VCaP (cell line): Measurements from ENCODE around the gene ZNF335.

Source experiments
- H3K27ac ChIP-seq: fragments of 450-650 bp; 2 replicates; pipeline ENCODE4 v1.5.1; 2017
- TF ChIP-seq, protein P1 (sequence below): fragments of 450-650 bp; conservative IDR thresholded peaks from 2 replicates; pipeline ENCODE4 v1.5.1; 2017; ENCODE audit warnings: mild to moderate bottlenecking, moderate library complexity

Gene ZNF335

DNA sequence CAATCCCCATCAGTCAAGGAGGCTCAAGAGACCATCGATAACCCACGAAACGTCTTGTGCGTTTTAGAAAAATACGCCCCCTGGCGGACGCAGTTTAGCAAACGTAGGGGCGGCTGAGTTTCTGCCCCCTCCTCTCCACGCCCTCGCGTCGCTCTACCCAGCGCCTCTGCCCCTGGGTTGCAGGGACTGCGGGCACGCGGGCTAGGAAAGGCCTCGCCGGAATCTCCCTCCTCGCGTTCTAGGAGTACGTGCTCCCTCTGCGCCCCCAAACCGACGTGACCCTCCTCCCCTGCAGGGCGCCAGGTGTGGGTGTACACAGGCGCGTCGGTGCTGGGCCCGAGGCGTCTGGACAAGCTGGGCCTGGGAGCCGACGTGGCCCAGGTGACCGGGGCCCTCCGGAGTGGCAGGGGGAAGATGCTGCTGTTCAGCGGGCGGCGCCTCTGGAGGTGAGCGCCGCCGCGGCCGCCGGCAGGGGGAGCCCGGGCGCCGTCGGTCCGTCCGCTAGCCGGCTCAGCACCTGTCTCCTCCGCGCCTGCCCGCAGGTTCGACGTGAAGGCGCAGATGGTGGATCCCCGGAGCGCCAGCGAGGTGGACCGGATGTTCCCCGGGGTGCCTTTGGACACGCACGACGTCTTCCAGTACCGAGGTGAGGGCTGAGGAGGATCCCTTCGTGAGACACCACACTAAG is 42.0 kb upstream of the ZNF335 start:
- TF ChIP-seq, protein P1, sequence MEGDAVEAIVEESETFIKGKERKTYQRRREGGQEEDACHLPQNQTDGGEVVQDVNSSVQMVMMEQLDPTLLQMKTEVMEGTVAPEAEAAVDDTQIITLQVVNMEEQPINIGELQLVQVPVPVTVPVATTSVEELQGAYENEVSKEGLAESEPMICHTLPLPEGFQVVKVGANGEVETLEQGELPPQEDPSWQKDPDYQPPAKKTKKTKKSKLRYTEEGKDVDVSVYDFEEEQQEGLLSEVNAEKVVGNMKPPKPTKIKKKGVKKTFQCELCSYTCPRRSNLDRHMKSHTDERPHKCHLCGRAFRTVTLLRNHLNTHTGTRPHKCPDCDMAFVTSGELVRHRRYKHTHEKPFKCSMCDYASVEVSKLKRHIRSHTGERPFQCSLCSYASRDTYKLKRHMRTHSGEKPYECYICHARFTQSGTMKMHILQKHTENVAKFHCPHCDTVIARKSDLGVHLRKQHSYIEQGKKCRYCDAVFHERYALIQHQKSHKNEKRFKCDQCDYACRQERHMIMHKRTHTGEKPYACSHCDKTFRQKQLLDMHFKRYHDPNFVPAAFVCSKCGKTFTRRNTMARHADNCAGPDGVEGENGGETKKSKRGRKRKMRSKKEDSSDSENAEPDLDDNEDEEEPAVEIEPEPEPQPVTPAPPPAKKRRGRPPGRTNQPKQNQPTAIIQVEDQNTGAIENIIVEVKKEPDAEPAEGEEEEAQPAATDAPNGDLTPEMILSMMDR, result peak; percentile 96
- H3K27ac ChIP-seq, result no peak overlapping the region

DNA sequence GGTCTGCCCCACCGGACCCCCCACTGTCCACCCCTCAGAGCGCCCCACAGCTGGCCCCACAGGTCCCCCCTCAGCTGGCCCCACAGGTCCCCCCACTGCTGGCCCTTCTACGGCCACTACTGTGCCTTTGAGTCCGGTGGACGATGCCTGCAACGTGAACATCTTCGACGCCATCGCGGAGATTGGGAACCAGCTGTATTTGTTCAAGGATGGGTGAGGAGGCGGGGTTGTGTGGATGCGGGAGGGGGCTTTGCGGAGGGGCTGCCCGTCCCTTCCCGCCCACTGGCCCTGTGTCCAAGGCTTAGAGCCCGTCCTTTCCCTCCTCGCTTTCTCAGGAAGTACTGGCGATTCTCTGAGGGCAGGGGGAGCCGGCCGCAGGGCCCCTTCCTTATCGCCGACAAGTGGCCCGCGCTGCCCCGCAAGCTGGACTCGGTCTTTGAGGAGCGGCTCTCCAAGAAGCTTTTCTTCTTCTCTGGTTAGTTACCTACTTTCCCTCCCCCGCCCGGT is 41.4 kb upstream of the ZNF335 start:
- no peak overlapping the region for H3K27ac ChIP-seq
- TF ChIP-seq, protein P1, result no peak

DNA sequence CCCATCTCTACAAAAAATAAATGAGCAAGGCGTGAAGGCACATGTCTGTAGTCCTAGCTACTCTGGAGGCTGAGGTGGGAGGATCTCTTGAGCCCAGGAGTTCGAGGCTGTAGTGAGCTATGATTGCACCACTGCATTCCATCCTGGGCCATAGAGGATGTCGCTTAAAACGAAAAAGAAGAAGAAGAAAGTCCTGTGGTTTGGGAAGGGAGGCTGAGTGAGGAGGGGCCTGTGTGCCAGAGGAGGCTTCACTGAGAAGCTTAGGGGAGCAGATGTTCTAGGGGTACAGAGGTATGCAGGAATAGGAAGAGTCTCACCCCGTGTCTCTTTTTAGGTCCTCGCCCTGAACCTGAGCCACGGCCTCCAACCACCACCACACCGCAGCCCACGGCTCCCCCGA is 40.9 kb upstream of the ZNF335 start:
- TF ChIP-seq, protein P1, result no peak
- no peak overlapping the region for H3K27ac ChIP-seq

DNA sequence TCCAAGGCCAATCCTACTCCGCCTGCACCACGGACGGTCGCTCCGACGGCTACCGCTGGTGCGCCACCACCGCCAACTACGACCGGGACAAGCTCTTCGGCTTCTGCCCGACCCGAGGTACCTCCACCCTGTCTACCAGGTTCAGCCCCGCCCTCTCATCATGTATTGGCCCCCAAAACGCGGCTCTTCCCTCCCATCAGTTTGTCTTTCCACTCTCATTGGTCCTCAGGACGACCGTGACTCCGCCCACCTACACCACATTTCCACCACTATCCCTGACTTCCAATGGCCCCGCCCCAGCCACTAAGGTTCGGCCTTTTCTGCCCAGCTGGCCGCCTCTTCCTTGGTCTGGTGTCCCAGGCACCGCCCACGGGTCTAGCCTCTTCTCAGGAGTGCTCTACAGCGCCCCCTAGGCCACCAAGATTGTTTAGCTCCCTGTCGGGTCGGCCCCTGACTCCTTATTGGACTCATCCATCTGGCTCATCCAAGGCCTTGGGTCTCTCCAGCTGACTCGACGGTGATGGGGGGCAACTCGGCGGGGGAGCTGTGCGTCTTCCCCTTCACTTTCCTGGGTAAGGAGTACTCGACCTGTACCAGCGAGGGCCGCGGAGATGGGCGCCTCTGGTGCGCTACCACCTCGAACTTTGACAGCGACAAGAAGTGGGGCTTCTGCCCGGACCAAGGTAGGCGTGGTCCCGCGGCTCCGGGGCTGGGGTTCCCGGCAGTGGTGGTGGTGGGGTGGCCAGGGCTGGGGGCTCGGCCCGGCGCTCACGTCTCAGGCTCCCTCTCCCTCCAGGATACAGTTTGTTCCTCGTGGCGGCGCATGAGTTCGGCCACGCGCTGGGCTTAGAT is 39.9 kb upstream of the ZNF335 start:
- H3K27ac ChIP-seq, result no peak overlapping the region
- TF ChIP-seq, protein P1, result peak; percentile 29

DNA sequence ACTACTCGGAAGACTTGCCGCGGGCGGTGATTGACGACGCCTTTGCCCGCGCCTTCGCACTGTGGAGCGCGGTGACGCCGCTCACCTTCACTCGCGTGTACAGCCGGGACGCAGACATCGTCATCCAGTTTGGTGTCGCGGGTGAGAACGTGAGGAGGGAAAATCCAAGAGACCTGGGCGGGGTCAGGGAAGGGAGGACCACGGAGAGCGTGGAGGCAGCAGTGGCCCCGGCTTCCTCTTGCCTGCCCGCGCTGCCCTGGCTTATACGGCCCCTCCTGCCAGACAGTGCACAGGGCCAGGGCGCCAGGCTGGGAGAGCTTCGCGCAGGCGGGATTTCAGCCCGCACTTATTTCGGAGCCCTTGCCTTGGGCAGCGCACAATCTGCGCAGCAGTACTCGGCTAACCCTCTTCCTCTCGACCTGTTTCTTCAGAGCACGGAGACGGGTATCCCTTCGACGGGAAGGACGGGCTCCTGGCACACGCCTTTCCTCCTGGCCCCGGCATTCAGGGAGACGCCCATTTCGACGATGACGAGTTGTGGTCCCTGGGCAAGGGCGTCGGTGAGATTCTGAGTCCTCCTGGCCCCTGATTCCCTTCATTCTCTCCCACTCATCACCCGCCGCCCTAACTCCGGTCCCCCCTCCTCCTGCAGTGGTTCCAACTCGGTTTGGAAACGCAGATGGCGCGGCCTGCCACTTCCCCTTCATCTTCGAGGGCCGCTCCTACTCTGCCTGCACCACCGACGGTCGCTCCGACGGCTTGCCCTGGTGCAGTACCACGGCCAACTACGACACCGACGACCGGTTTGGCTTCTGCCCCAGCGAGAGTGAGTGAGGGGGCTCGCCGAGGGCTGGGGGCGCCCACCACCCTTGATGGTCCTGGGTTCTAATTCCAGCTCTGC is 38.7 kb upstream of the ZNF335 start:
- TF ChIP-seq, protein P1, result no peak
- H3K27ac ChIP-seq, result no peak overlapping the region

DNA sequence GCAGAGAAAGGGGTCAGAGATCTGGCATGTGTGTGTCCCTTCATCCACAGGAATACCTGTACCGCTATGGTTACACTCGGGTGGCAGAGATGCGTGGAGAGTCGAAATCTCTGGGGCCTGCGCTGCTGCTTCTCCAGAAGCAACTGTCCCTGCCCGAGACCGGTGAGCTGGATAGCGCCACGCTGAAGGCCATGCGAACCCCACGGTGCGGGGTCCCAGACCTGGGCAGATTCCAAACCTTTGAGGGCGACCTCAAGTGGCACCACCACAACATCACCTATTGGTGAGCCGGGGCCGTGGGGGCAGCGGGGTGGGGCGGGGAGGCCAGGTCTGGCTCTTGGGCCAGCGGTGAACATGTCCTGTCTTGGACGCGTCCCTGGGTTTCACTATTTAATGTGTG is 37.8 kb upstream of the ZNF335 start:
- H3K27ac ChIP-seq, result no peak overlapping the region
- TF ChIP-seq, protein P1, result no peak
